Stimulated activated CD8-positive, alpha-beta memory T cell treated with anti-CD3 and anti-CD28 coated beads, Interleukin-4, amount 100 ng/mL, for 1 hour (primary cell): ENCODE data around the gene GAS6.
"Not testable (repeated sequence)": the region's sequence is repeated elsewhere in the genome, so short reads cannot be mapped to it uniquely, and the experiment has no call there.

Source experiments
- DNase-seq, 2 donors: peaks; one replicate each; pipeline ENCODE4 v3.0.0-alpha.2; 2020; ENCODE audit warnings: low read depth in 2 of 2, low spot score in 1 of 2

The GAS6 gene

DNA sequence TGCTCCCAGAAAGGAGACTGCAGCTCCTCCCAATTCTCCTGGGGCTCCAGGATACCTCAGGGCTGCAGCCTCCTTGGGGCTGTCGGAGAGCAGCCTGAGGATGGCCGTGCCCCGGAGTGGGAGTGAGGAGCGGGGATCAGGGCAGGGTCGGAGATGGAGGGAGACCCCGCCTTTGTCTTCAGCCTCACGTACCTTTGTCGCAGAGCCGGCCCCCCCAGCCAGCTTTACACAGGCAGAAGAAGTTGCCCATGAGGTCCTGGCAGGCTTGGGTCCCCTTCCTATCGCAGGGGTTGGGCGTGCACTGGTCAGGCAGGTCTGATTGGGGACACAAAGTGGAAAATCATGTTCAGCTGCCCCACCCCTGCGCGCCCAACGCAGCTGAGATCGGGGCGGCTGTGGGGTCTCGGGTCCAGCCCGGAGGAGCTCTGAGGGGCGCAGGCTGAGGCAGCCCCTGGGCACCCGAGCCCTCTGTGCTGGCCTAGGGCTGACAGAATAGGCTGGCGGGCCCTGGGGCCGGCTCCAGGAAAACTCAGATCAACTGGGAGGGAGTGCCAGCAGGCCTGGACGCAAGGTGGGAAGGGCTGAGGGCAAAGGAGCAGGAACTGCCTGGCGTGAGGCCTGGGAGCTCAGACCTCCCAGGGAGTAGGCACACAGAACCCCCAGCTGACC, 24.2 kb downstream of the GAS6 start:
- DNase-seq = no peak

DNA sequence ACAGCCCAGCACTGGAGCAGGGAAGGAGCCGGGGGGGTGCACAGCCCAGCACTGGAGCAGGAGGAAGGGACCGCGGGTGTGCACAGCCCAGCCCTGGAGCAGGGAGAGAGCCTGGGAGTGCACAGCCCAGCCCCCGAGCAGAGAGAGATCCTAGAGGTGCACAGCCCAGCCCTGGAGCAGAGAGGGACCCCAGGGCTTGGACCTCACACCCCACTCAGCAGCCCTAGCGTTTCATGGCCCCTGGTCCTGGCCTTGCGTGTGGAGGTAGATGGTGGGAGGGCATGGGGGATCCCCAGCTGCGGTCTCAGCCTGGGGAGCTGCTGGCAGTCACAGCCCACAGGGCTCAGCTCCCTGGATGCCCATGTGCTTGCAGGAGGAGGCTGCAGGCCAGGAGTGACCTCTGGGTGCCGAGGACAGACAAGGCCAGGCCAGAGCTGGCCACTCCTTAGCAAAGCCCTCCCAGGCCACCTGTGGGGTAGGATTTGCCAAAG, 25.1 kb downstream of the GAS6 start:
- DNase-seq = no peak

DNA sequence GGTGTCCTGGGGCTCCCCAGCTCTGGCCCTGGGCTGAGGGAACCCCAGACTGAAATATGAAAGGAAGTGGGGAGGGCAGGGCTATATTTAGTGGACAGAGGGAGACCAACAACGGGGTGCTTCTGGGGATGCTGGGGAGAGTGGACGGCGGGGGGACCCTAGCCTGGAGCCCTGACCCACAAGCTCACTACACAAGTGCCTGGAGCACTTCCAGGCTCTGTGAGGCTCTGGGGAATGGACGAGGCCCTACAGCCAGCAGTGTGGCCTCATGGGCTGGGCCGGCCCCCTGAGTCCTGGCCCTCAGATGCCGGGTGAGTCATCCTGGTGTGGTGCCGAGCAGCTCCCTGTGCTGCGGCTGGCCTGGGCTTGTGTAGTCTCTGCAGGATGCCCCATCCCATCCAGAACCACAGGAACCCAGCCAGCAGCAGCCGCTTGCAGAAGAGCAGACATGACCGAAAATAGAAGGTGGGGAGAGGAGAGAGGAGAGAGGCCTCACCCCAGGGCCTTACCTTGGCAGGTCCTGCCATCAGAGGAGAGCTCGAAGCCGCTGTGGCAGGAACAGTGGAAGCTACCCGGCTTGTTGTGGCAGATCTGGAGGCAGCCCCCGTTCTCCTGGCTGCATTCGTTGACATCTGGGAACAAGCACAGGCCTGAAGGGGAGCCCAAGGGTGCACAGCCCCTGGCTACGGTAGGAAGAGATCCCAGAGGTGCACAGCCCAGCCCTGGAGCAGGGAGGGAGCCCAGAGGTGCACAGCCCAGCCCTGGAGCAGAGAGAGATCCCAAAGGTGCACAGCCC, 26.1 kb downstream of the GAS6 start:
- DNase-seq = no peak

DNA sequence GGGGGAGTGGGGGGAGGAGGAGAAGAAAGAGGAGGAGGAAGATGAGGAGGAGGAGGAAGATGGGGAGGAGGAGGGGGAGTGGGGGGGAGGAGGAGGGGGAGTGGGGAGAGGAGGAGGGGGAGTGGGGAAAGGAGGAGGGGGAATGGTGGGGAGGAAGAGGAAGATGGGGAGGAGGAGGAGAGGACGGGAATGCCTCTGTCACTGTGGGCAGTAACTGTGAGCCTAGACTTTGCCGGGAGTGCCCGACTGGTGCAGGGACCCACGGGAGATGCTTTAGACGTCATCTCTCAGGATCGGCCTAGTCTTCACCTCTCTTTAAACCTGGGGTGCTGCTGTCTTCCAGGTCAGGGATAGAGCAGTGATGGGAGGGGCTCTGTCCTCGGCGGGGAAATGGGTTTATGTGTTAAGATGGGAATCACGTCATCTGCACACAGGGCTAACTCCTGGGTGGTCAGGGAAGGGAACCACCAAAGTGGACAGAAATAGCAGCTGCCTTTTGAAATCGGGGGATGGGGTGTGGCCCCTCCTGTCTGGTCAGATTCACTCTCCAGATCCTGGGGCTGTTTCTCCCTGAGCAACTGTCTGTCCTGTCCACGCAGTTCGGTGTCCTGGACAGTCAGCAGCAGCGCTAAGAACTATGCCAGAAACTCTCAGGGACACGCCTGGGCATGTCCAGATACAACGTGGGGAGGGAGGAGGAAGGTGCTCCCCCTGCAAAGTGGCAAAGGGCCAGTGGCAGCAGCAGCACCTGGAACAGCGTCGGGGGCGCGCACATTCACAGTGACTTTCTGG, 26.9 kb downstream of the GAS6 start:
- DNase-seq = no peak

DNA sequence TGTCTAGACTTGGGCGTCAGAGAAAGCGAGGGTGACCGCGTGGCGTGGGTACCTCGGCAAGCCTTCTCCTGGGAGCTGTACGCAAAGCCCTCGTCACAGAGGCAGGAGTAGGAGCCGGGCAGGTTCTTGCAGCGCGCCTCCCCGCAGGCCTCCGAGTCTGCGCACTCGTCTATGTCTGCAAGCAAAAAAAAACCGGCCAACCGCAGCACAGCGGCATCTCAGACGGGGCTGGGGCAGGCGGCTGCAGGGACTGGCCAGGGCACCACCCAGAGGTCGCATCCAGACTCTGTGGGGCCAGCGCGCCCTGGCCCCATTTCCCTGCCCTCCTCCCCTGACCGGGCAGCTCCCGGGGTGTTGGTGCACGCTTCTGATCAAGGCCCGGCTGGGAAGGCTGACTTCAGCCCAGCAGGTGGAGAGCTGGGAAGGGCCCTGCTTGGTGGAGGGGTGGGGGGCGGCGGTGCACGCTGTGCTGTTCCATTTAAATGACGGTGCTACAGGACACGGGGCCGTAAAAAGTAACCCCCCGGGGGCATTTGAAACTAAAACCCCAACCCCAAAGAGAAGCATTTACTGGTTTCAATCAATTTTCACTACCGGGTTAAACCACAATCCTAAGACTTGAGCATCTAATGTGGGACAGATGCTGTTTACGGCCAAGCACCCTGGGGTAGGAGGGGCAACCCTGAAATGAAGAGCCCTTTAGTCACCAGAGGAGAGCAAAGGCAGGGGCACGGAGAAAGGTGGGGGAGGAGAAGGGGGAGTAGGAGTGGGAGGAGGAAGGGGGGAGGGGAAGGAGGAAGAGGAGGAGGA, 28.2 kb downstream of the GAS6 start:
- no peak for DNase-seq

DNA sequence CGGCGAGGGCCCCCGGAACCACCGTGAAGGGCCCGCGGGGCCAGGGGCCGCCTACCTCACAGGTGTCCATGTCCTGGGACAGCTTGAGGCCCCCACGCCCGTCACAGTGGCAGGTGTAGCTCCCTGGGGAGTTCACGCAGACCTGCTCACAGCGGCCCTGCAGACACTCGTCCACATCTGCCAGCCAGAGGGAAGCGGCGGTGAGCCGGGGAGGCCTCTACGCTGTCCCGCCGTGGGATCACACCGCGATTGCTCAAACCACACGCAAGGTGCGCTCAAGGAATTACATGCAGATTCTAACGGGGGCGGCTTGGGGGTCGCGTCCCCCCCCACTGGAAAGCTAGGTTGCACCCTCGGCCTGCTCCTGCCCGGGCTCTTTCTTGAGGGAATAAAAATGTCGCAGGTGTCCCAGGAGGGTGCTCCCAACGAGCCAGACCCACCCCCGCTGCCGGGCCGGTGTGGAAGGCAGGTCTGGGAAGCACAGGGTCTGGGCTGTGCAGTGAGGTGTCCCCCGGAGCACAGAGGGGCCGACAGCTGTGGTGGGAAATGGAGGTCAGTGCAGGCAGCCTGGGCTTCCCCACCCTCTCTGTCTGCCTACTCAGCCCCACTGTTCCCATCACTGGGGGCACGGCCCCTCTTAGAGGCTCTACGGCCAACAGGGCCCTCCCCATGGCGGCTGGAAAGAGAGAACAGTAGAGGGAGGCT, 29.2 kb downstream of the GAS6 start:
- DNase-seq = no peak

DNA sequence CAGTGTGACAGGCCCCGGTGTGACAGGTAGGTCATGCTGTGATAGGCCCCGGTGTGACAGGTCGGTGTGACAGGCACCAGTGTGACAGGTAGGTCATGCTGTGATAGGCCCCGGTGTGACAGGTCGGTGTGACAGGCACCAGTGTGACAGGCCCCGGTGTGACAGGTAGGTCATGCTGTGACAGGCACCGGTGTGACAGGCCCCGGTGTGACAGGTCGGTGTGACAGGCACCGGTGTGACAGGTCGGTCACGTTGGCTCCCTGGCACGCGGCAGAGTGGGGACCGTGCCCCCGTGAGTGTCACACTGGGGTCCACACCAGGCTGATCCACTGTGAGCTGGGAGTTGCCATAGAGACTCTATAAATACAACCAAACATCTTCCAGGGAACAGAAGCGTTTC, 29.9 kb downstream of the GAS6 start:
- not testable (repeated sequence) for DNase-seq

DNA sequence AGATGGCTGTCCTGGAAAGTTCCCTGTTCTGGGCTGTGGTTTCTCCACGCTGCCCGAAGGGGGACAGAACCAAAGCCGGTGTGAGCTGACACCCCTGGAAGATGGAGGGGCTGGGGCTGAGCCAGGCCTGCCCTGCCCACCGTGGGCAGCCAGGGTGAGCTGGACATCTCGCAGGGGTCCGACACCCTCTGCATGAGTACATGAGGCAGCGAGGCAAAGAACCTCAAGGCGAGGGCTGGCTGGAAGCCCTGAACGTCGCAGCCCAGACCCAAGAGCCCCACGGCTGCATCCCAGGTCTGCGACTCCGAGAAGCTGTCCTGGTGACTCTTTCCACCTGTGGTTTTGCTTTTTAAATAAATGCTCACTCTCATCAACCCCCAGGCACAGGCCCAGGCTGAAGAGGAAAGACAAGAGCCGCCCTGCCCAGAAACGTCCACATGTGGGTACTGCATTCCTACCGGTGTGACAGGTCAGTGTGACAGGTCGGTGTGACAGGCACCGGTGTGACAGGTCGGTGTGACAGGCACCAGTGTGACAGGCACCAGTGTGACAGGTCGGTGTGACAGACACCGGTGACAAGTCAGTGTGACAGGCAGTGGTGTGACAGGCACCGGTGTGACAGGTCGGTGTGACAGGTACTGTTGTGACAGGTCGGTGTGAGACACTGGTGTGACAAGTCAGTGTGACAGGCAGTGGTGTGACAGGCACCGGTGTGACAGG, 30.6 kb downstream of the GAS6 start:
- DNase-seq = no peak

DNA sequence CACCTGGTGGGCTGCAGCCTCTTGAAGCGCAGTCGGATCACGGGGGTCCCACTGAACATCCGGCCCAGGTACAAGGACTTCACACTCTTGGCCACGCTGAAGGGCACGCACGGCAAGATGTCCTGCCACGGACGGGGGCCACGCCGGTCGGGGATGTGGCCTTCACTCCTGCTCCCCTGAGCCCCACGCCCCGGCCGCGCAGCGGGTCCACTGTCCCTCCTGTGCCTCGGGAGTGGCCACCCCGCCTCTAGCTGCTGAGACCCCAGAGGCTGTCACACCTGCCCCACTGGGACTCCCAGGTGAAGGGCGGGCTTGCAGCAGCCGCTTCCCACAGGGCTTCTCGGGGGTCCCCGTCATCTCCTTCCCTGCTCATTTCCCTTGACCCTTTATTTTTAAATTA, 31.2 kb downstream of the GAS6 start:
- DNase-seq = no peak

DNA sequence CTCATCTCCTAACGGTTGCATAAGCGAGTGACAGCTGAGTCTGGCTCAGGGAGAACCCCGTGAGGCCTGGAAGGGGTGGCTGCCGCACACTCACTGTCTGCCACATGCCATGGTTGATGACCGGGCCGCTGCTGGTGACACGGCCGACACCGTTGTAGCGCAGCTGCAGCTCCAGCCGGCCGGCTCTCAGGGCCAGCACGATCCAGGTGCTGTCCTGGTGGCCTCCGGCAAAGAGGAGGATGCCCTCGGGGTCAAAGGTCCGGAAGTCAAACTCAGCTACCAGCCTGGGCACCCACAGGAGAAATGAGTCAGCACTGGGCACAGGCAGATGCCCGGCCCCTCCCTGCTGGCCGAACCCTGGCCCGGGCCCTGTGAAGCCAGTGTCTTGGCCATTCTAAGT, 31.7 kb downstream of the GAS6 start:
- no peak for DNase-seq

DNA sequence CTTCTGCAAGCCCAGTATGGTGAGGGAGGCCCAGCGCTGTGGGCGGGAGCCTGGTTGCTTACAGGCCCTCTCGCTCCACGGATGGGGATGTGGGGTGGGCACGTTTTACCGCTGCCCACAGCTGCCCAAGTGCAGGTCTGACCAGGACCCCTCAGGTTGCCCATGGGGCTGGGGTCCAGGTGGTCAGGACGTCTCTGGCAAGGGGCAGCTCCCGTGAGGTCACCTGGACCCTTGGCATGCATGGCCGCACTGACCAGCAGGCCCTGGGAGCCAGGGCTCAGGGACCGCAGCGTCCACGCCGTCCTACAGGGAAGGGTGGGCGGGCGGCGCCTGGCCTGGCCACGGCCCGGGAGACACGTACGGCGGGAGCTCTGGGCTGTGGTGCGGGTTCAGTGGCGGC, 32.8 kb downstream of the GAS6 start:
- DNase-seq = no peak

DNA sequence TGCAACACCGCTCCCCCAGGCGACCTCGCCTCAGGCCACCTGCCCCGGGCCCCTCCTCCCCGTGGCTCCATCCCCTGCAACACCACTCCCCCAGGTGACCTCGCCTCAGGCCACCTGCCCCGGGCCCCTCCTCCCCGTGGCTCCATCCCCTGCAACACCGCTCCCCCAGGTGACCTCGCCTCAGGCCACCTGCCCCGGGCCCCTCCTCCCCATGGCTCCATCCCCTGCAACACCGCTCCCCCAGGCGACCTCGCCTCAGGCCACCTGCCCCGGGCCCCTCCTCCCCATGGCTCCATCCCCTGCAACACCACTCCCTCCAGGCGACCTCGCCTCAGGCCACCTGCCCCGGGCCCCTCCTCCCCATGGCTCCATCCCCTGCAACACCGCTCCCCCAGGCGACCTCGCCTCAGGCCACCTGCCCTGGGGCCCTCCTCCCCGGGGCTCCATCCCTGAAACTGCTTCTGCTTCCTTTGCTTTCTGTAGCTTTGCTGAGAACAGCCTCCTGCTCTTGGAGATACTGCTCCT, 33.4 kb downstream of the GAS6 start:
- not testable (repeated sequence) for DNase-seq

DNA sequence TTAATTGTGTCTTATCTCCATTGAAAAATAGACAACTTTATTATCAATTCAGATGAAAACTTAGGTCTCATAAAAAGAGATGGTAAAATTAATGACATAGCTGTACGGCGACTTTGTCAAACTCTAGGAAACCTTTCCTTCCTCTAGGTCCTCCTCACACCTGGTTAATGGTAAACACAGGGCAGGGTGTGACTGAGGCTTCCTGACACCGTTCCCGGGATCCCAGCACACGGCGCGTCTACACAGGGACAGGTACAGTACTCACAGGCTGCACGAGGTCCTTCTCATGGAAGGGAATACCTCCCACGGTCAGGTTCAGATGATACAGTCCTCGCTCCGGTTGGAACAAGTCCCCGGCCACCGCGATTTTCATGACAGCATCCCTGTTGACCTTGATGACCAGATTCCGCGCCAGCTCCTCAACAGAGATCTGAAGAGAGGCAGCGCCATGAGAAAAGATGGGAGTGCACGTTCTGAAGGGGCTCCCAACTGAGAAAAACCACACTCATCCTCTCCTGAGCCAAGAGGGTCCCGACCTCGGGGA, 35.5 kb downstream of the GAS6 start:
- no peak for DNase-seq

DNA sequence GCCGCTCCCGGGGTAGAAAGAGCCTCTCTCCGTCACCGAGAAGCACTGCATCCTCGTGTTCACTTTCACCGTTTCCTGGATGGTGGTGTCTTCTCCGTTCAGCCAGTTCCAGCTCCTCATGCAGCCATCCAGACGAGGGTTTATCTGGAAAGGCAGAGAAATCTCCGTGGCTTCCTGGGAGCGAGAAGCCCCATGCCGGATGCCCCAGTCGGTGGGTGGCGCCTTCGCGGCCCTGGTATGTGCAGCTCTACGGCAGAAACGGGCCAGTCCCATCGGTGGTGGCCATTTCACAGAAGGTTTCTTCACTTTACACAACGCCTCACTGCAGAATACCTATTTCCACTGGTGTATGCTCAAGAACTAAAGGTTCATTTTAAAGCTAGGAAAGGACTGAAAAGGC, 36.9 kb downstream of the GAS6 start:
- no peak for DNase-seq

DNA sequence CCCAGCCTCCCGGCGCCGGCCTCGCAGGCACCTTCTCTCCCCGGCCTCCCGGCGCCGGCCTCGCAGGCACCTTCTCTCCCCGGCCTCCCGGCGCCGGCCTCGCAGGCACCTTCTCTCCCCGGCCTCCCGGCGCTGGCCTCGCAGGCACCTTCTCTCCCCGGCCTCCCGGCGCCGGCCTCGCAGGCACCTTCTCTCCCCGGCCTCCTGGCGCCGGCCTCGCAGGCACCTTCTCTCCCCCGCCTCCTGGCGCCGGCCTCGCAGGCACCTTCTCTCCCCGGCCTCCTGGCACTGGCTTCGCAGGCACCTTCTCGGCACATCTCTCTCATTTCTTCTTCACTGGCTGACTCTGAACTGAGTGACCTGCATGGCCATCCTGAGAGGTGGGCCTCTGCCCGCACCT, 37.4 kb downstream of the GAS6 start:
- not testable (repeated sequence) for DNase-seq

DNA sequence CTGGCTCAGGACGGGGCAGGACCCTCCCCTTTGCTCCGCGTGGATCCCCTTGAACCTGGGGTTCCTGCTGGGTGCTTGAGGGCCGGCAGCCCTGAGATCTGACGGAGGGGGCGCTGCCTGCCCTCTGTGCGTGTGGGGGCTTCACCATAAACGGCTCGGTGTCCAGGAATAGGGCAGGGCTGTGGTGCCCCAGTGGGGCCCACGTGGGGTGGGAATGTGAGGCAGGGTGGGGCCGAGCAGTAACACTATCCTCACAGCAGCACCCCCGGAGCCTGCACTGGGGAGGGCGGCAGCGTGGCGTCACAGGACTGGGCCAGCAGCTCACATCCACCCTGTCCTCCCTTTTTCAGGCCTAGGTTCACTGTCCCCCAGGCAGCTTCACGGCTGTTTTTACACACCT, 38.0 kb downstream of the GAS6 start:
- DNase-seq = no peak

DNA sequence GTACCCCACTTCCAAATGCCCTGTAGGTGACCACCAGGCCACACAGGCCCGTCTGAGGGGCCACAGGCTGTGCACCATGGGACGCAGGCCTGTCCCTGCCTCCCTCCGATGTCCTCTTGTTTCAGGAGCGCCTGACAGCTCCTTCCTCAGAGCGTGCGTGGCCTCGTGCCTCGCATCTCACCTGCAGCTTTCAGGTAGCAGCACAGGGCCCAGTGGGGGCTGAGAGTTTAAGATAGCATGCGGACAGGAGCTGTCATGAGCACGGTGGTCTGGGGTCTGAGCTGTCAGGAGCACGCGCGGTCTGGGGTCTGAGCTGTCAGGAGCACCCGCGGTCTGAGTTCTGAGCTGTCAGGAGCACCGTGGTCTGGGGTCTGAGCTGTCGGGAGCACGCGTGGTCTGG, 40.1 kb downstream of the GAS6 start:
- DNase-seq = no peak

DNA sequence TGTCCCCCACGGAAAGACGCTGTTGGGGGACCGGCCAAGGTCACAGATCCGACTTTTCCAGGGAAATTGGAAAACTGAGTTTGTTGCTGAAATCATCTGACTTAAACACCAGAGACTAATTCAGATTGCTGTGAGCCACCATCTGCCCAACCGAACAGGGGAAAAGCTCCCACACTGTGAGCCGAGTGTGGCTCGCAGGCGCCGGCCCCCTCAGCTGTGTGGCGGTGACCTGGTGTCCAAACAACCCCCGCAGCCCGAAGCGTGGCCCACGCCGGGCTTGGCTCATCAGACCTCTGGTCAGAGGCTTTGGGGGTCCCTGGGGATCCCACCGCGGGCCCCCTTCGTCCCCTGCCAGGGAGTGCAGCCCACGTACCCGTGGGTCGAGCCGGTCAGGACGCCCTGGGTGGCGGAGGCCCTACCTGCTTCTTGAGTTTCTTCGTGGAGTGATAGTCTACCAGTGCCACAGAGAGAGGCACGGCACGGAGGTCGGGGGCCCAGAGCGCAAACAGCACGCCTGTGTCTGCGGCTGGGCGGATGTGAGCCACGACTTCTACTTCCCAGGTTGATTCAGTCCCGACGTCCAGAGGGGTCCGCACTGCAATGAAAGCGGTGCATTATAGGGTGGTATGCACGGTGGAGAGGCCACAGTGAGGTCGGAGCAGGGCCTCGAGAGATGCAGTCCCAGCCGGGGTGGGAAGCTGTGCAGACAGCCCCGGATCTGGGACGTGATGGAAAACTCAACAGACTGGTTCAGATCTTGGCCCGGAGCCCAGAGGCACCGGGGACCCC, 40.7 kb downstream of the GAS6 start:
- no peak for DNase-seq
